Hepatic stellate cell (primary cell): Measurements from ENCODE around the gene SPTB.

Experiments
- DNase-seq: peaks from one replicate; pipeline ENCODE4 v3.0.0; 2011; ENCODE audit warnings: low spot score

SPTB gene

GRCh38 chr14:64728856-64729255 is 150.9 kb downstream of the SPTB start:
- DNase-seq, result no peak

GRCh38 chr14:64728106-64728505 is 151.6 kb downstream of the SPTB start:
- no peak for DNase-seq

- DNase-seq, result no peak
These were observed 152.1 kb downstream of the SPTB start for GRCh38 chr14:64727551-64728071.

GRCh38 chr14:64726585-64726890 is 153.2 kb downstream of the SPTB start:
- DNase-seq, result peak; percentile 39

- no peak for DNase-seq
These were observed 153.7 kb downstream of the SPTB start for GRCh38 chr14:64725879-64726584.

GRCh38 chr14:64725261-64725815 is 154.4 kb downstream of the SPTB start:
- no peak for DNase-seq

GRCh38 chr14:64724578-64724930 is 155.2 kb downstream of the SPTB start:
- DNase-seq, result no peak

GRCh38 chr14:64723691-64724577 is 155.8 kb downstream of the SPTB start:
- no peak for DNase-seq

- DNase-seq, result no peak
These were observed 156.8 kb downstream of the SPTB start for GRCh38 chr14:64722842-64723447.

- no peak for DNase-seq
These were observed 157.8 kb downstream of the SPTB start for GRCh38 chr14:64721899-64722298.

GRCh38 chr14:64721391-64721791 is 158.3 kb downstream of the SPTB start:
- peak; percentile 74 for DNase-seq

- DNase-seq, result peak; percentile 76
These were observed 159.6 kb downstream of the SPTB start for GRCh38 chr14:64720131-64720576.

- DNase-seq, result no peak
These were observed 160.1 kb downstream of the SPTB start for GRCh38 chr14:64719601-64720000.

GRCh38 chr14:64718762-64719161 is 160.9 kb downstream of the SPTB start:
- no peak for DNase-seq

GRCh38 chr14:64717870-64718269 is 161.8 kb downstream of the SPTB start:
- DNase-seq, result no peak

- DNase-seq, result no peak
These were observed 163.9 kb downstream of the SPTB start for GRCh38 chr14:64715628-64716412.

- DNase-seq, result no peak
These were observed 164.5 kb downstream of the SPTB start for GRCh38 chr14:64715146-64715627.

- no peak for DNase-seq
These were observed 165.2 kb downstream of the SPTB start for GRCh38 chr14:64714432-64715025.

GRCh38 chr14:64713677-64714076 is 166.0 kb downstream of the SPTB start:
- no peak for DNase-seq

- no peak for DNase-seq
These were observed 168.7 kb downstream of the SPTB start for GRCh38 chr14:64711039-64711438.

GRCh38 chr14:64709126-64709525 is 170.6 kb downstream of the SPTB start:
- no peak for DNase-seq
